Measurements from ENCODE around the gene ALG11. TPM values are rescaled to one million over a fixed set of nuclear protein-coding genes. Genes with fewer than 3 reads are reported as not detected.

The ALG11 gene
- polyA plus RNA-seq, 1 donor from 2014 or later = 29.2 TPM

DNA sequence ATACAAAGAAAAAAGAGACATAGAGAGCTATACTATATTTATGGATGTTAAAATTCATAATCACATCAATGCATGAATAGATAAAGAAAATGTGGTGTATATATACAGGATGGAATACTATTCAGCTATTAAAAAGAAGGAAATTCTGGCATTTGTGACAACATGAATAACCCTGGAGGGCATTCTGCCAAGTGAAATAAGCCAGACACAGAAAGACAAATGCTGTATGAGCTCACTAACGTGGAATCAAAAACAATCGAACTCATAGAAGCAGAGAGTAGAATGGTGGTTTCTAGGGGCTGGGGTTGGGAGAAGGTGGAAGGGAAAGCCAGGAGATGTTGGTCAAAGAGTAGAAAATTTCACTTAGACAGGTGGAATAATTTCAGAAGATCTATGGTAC, 36.3 kb downstream of the ALG11 start:
- Histone ChIP-seq H3K36me3 (ENCODE audit: insufficient read depth, low read length) (no peaks in the 10 kb centered on the region), H3K9ac (ENCODE audit: low read length) (no peak overlapping the region), H3K9me2 (ENCODE audit: insufficient read depth, low read length) (no peaks in the 10 kb centered on the region), H2AFZ (ENCODE audit: low read depth, low read length) (no peak overlapping the region), H3K27me3 (ENCODE audit: insufficient read depth, low read depth, low read length) (no peaks in the 10 kb centered on the region), H3K4me2 (ENCODE audit: low read length) (no peak overlapping the region), H3K4me3 (ENCODE audit: low read length) (no peak overlapping the region), H3K79me2 (replicated peaks; ENCODE audit: insufficient read depth, low read length) (no peaks in the 10 kb centered on the region), H3K27ac (ENCODE audit: low read length) (no peak overlapping the region), H3F3A (ENCODE audit: insufficient read depth, low read length, poor library complexity, severe bottlenecking) (no peaks in the 10 kb centered on the region), H4K20me1 (ENCODE audit: insufficient read depth) (no peaks in the 10 kb centered on the region), H3K9me3 (ENCODE audit: low read length) (no peaks in the 10 kb centered on the region)
- no peak for TF ChIP-seq SMC3 (conservative IDR thresholded peaks at IDR 0.05; ENCODE audit: poor library complexity)
- TF ChIP-seq, protein P1, sequence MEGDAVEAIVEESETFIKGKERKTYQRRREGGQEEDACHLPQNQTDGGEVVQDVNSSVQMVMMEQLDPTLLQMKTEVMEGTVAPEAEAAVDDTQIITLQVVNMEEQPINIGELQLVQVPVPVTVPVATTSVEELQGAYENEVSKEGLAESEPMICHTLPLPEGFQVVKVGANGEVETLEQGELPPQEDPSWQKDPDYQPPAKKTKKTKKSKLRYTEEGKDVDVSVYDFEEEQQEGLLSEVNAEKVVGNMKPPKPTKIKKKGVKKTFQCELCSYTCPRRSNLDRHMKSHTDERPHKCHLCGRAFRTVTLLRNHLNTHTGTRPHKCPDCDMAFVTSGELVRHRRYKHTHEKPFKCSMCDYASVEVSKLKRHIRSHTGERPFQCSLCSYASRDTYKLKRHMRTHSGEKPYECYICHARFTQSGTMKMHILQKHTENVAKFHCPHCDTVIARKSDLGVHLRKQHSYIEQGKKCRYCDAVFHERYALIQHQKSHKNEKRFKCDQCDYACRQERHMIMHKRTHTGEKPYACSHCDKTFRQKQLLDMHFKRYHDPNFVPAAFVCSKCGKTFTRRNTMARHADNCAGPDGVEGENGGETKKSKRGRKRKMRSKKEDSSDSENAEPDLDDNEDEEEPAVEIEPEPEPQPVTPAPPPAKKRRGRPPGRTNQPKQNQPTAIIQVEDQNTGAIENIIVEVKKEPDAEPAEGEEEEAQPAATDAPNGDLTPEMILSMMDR (IDR thresholded peaks at IDR 0.05; ENCODE audit: poor library complexity, severe bottlenecking) = no peak
- no peak for TF ChIP-seq RAD21 (conservative IDR thresholded peaks at IDR 0.05)
- TF ChIP-seq MXI1 (conservative IDR thresholded peaks at IDR 0.05; ENCODE audit: poor library complexity, severe bottlenecking) = no peak
- TF ChIP-seq, protein P2, sequence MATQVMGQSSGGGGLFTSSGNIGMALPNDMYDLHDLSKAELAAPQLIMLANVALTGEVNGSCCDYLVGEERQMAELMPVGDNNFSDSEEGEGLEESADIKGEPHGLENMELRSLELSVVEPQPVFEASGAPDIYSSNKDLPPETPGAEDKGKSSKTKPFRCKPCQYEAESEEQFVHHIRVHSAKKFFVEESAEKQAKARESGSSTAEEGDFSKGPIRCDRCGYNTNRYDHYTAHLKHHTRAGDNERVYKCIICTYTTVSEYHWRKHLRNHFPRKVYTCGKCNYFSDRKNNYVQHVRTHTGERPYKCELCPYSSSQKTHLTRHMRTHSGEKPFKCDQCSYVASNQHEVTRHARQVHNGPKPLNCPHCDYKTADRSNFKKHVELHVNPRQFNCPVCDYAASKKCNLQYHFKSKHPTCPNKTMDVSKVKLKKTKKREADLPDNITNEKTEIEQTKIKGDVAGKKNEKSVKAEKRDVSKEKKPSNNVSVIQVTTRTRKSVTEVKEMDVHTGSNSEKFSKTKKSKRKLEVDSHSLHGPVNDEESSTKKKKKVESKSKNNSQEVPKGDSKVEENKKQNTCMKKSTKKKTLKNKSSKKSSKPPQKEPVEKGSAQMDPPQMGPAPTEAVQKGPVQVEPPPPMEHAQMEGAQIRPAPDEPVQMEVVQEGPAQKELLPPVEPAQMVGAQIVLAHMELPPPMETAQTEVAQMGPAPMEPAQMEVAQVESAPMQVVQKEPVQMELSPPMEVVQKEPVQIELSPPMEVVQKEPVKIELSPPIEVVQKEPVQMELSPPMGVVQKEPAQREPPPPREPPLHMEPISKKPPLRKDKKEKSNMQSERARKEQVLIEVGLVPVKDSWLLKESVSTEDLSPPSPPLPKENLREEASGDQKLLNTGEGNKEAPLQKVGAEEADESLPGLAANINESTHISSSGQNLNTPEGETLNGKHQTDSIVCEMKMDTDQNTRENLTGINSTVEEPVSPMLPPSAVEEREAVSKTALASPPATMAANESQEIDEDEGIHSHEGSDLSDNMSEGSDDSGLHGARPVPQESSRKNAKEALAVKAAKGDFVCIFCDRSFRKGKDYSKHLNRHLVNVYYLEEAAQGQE (IDR thresholded peaks at IDR 0.05; ENCODE audit: borderline replicate concordance) = no peak
- no peak for TF ChIP-seq POLR2AphosphoS5 (IDR thresholded peaks at IDR 0.05)
- no peak for TF ChIP-seq EP300 (conservative IDR thresholded peaks at IDR 0.05; ENCODE audit: poor library complexity, severe bottlenecking)
- no peak for TF ChIP-seq TAF1 (IDR thresholded peaks at IDR 0.05; ENCODE audit: low read depth)
- TF ChIP-seq EZH2 (IDR thresholded peaks at IDR 0.05; ENCODE audit: borderline replicate concordance, insufficient read depth, low read length, poor library complexity, severe bottlenecking) = no peak

DNA sequence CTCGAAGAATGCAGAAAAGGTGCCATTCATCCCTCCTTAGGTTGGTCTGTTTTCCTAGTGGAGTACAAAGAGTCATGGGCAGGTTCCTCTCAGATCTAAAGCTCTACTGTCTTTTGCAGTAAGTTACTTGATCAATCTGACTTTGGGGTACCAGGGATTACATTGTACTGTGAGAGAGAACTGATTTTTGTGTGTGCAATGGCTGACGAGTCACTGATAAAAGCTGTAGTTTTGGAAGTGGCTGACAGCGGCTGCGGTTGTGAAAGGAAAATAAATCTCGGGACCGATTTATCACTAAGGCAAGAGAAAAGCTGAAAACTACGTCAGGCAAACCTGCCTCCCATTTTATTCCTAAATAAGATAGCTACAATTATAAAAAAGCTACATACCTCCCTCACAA, 39.2 kb downstream of the ALG11 start:
- Histone ChIP-seq H3K9me2 (ENCODE audit: insufficient read depth, low read length) (no peaks in the 10 kb centered on the region), H3K79me2 (replicated peaks; ENCODE audit: insufficient read depth, low read length) (no peaks in the 10 kb centered on the region), H2AFZ (ENCODE audit: low read depth, low read length) (no peak overlapping the region), H3K27ac (ENCODE audit: low read length) (no peak overlapping the region), H3K36me3 (ENCODE audit: insufficient read depth, low read length) (no peaks in the 10 kb centered on the region), H3K4me3 (ENCODE audit: low read length) (no peak overlapping the region), H3K27me3 (ENCODE audit: insufficient read depth, low read depth, low read length) (no peaks in the 10 kb centered on the region), H3K9ac (ENCODE audit: low read length) (no peak overlapping the region), H3F3A (ENCODE audit: insufficient read depth, low read length, poor library complexity, severe bottlenecking) (no peaks in the 10 kb centered on the region), H4K20me1 (ENCODE audit: insufficient read depth) (no peaks in the 10 kb centered on the region), H3K4me2 (ENCODE audit: low read length) (no peak overlapping the region), H3K9me3 (ENCODE audit: low read length) (no peaks in the 10 kb centered on the region)
- TF ChIP-seq SMC3 (conservative IDR thresholded peaks at IDR 0.05; ENCODE audit: poor library complexity) (no peak), EP300 (conservative IDR thresholded peaks at IDR 0.05; ENCODE audit: poor library complexity, severe bottlenecking) (no peak), MXI1 (conservative IDR thresholded peaks at IDR 0.05; ENCODE audit: poor library complexity, severe bottlenecking) (no peak), TAF1 (IDR thresholded peaks at IDR 0.05; ENCODE audit: low read depth) (no peak), RAD21 (conservative IDR thresholded peaks at IDR 0.05) (no peak), EZH2 (IDR thresholded peaks at IDR 0.05; ENCODE audit: borderline replicate concordance, insufficient read depth, low read length, poor library complexity, severe bottlenecking) (no peak), POLR2AphosphoS5 (IDR thresholded peaks at IDR 0.05) (no peak)
- TF ChIP-seq, protein P2 (IDR thresholded peaks at IDR 0.05; ENCODE audit: borderline replicate concordance) = no peak
- TF ChIP-seq, protein P1 (IDR thresholded peaks at IDR 0.05; ENCODE audit: poor library complexity, severe bottlenecking) = no peak
